Measurements from ENCODE around the gene MYO1C.
"Not testable (repeated sequence)": the region's sequence is repeated elsewhere in the genome, so short reads cannot be mapped to it uniquely, and the experiment has no call there.

MYO1C gene

DNA sequence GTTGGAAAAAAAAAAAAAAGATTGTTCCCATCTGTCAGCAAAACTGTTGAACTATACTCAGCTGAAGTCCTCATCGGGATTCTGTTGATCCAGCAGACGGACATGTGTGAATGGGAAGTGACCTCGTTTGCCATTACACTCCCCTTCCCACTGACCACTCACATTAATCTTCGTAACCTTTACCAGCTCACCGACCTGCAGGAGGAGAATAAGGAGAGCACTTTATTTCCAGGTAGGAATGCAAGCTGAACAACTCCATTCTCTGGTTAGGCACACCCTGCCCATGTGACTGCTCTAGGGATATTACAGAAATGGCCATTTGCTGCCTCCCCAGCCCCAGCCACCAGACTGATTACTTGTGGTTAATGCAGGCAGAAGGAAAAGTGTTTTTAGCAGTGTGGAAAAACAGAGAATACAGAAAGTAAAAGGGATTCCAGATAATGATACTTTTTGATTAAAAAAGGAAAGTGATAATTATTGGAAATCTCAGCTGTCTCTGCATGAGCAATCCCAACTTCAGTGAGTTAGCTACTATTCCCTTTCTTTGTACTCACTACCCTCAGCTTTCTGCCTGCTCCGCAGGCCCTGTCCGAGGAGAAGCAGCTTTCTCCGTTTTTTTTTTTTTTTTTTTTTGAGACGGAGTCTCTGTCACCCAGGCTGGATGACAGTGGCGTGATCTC is 68.9 kb downstream of the MYO1C start:
- H3K27ac ChIP-seq = no peak overlapping the region
- TF ChIP-seq, protein P1, sequence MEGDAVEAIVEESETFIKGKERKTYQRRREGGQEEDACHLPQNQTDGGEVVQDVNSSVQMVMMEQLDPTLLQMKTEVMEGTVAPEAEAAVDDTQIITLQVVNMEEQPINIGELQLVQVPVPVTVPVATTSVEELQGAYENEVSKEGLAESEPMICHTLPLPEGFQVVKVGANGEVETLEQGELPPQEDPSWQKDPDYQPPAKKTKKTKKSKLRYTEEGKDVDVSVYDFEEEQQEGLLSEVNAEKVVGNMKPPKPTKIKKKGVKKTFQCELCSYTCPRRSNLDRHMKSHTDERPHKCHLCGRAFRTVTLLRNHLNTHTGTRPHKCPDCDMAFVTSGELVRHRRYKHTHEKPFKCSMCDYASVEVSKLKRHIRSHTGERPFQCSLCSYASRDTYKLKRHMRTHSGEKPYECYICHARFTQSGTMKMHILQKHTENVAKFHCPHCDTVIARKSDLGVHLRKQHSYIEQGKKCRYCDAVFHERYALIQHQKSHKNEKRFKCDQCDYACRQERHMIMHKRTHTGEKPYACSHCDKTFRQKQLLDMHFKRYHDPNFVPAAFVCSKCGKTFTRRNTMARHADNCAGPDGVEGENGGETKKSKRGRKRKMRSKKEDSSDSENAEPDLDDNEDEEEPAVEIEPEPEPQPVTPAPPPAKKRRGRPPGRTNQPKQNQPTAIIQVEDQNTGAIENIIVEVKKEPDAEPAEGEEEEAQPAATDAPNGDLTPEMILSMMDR (conservative IDR thresholded peaks at IDR 0.05) = no peak

DNA sequence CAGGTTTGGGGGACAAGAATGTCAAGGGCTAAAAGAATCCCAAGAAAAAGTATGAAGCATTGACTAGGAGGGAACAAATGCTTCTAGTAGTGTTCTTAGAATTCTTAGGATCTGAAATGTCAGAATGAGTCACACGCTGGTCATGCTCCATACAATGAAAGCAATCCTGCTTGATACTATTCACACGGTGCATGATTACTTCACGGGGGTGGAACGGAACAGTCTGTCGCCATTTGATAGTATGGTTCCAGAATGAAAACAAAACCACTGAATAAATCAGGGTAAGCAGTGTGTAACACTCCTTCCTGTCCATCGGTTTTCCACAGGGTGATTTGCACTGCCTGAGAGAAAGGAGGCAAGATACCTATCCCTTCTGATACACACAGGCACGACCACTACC is 69.6 kb downstream of the MYO1C start:
- H3K27ac ChIP-seq = no peak overlapping the region
- TF ChIP-seq, protein P1 (conservative IDR thresholded peaks at IDR 0.05) = no peak

DNA sequence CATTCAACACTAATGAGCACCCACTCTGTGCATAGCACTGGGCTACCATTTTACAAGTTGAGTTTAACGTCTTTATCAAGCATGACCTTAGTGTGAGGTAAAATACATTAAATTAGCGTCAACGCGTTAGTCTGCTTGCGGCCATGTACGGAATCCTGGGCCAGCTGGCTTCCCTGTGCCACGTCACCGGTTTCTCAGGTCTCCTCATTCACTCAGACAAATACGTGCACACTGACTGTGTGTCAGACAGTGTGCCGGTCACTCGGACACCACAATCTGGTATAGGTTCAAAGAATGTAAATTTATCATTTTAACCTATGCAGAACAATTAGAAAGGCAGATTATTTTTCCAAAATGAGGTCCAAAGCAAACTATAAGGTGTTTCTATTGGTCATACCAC is 71.0 kb downstream of the MYO1C start:
- TF ChIP-seq, protein P1 (conservative IDR thresholded peaks at IDR 0.05) = no peak
- no peak overlapping the region for H3K27ac ChIP-seq

DNA sequence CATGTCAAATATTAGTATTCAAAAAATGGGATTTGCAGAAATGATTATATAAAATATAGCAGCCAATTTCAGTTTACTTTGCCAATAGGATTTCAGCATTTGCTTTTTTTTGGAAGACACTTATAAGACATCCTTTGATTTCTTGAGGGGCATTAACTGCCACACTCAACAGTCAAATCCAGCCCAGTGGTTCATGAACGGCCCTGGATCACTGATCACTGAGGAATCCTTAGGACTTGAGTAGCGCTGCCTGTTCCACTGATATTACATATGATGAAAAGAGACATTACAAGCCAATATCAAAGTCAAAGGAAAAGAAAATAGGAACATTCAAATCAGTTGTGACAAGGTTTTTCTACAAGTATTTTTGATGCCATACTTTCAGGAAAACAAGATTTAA is 71.5 kb downstream of the MYO1C start:
- TF ChIP-seq, protein P1 (conservative IDR thresholded peaks at IDR 0.05) = no peak
- no peak overlapping the region for H3K27ac ChIP-seq

DNA sequence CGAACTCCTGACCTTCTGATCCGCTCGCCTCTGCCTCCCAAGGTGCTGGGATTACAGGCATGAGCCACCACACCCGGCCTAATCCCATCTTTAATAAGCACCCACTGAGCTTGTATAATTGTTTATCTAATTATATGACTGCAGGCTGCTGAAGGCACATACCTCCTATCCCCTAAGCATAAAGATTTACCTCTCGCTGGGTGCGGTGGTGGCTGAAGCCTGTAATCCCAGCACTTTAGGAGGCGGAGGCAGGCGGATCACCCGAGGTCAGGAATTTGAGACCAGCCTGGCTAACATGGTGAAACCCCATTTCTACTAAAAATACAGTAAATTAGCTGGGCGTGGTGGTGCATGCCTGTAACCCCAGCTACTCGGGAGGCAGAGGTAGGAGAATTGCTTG is 72.3 kb downstream of the MYO1C start:
- TF ChIP-seq, protein P1 (conservative IDR thresholded peaks at IDR 0.05) = no peak
- H3K27ac ChIP-seq = no peak overlapping the region

DNA sequence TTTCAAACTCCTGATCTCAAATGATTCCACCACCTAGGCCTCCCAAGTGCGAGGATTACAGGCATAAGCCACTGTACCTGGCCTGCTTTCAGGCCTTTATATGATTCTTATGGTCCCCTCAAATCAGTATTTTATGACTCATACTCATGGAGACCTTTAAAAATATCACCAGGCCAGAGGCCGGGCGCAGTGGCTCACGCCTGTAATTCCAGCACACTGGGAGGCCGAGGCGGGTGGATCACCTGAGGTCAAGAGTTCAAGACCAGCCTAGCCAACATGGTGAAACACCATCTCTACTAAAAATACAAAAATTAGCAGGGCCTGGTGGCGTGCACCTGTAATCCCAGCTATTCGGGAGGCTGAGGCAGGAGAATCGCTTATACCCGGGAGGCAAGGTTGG is 74.0 kb downstream of the MYO1C start:
- not testable (repeated sequence) for H3K27ac ChIP-seq

DNA sequence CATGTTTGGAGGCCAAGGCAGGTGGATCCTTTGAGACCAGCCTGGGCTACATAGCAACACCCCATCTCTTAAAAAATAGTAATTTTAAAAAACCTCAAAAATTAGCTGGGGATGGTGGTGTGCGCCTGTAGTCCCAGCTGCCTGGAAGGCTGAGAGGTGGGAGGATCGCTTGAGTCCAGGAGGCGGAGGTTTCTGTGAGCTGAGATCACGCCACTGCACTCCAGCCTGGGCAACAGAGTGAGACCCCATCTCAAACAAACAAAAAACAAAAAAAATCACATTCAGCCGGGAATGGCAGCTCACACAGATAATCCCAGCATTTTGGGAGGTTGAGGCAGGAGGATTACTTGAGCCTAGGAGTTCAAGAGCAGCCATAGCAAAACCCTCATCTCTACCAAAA is 76.1 kb downstream of the MYO1C start:
- no peak overlapping the region for H3K27ac ChIP-seq
- TF ChIP-seq, protein P1 (conservative IDR thresholded peaks at IDR 0.05) = no peak

DNA sequence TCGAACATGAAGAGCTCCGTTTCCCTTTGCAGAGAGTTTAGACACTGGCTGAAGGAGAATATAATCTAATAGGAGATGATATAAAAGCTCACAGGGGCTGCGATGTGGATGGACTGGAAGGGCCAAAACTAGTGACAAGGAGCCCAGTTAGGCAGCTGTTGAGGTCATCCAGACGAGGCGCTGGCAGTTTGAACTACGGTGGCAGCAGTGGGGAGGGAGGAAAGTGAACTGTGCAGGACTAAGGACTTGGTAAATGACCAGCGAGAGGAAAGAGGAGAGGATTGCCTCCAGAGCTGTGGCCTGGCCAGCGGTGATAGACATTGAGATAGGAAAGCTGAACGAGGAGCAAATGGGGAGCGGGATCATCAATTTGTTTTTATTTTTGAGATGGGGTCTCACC is 77.9 kb downstream of the MYO1C start:
- H3K27ac ChIP-seq = no peak overlapping the region
- TF ChIP-seq, protein P1 (conservative IDR thresholded peaks at IDR 0.05) = no peak
